HEK293 (cell line): ENCODE measurements around the gene APBB2.

Source experiments
- CTCF ChIA-PET: fragments of 350-600 bp; formaldehyde crosslinking; extraction: SDS; loops from one replicate; lab custom pipeline; 2021; ENCODE audit warnings: antibody characterized with exemption; lab: Yijun Ruan, JAX
- POLR2A ChIA-PET: fragments of 300-600 bp; formaldehyde crosslinking; extraction: SDS; loops from one replicate; lab custom pipeline; 2020; ENCODE audit warnings: antibody characterized with exemption, inconsistent platforms; lab: Yijun Ruan, JAX
- H3K27ac ChIP-seq: fragments of 200-500 bp; sonication (Bioruptor generic); 2 replicates; pipeline ENCODE4 v1.5.1; 2014; ENCODE audit warnings: low read depth, low read length, control low read depth, inconsistent platforms; ENCODE audit errors: extremely low read depth
- H3K36me3 ChIP-seq, 2 experiments: fragments of 200-500 bp in 1 of 2; sonication (Bioruptor generic) in 1 of 2; 1 replicate in 1 of 2; 2 replicates in 1 of 2; pipeline ENCODE4 v1.5.1; 2014 to 2017; ENCODE audit warnings: inconsistent platforms in 2 of 2, low read length in 2 of 2; ENCODE audit not compliant: control insufficient read depth in 2 of 2, insufficient read depth in 1 of 2
- H3K4me1 ChIP-seq: fragments of 200-500 bp; sonication (Bioruptor generic); 2 replicates; pipeline ENCODE4 v1.5.1; 2014; ENCODE audit warnings: mild to moderate bottlenecking, low read length, inconsistent platforms; ENCODE audit not compliant: control insufficient read depth, insufficient read depth
- H3K4me3 ChIP-seq: 2 replicates; pipeline ENCODE4 v1.5.1; 2011; ENCODE audit warnings: low read depth, mild to moderate bottlenecking, control low read depth, low read length, moderate library complexity
- H3K9me3 ChIP-seq: fragments of 200-500 bp; sonication (Bioruptor generic); 2 replicates; pipeline ENCODE4 v1.5.1; 2014; ENCODE audit warnings: low read depth, low read length, inconsistent platforms; ENCODE audit not compliant: control insufficient read depth, insufficient read depth
- BCL11A ChIP-seq: fragments of 450-650 bp; formaldehyde crosslinking; IDR thresholded peaks from 2 replicates; pipeline ENCODE4 v1.5.1; 2016; ENCODE audit warnings: low read depth, missing biosample characterization, missing genetic modification characterization
- HOXD13 ChIP-seq: sonication (generic); formaldehyde crosslinking; IDR thresholded peaks from 2 replicates; pipeline ENCODE4 v1.8.0; 2022; ENCODE audit warnings: missing genetic modification reagents, borderline replicate concordance
- INSM2 ChIP-seq: fragments of 450-650 bp; formaldehyde crosslinking; IDR thresholded peaks from 2 replicates; pipeline ENCODE4 v1.5.1; 2016; ENCODE audit warnings: missing biosample characterization, missing genetic modification characterization
- PATZ1 ChIP-seq: fragments of 450-650 bp; formaldehyde crosslinking; IDR thresholded peaks from 2 replicates; pipeline ENCODE4 v1.5.1; 2016; ENCODE audit warnings: missing biosample characterization, missing genetic modification characterization
- PRDM1 ChIP-seq: fragments of 450-650 bp; formaldehyde crosslinking; IDR thresholded peaks from 2 replicates; pipeline ENCODE4; 2016; ENCODE audit warnings: missing biosample characterization, missing genetic modification characterization
- SALL2 ChIP-seq: fragments of 450-650 bp; formaldehyde crosslinking; IDR thresholded peaks from 2 replicates; pipeline ENCODE4 v1.5.0; 2017; ENCODE audit warnings: missing biosample characterization, mild to moderate bottlenecking, missing genetic modification characterization, borderline replicate concordance
- TRIM28 ChIP-seq: IDR thresholded peaks from 2 replicates; pipeline ENCODE4 v1.6.1; 2011; ENCODE audit warnings: low read length, control low read depth, borderline replicate concordance
- ZBTB10 ChIP-seq: fragments of 450-650 bp; formaldehyde crosslinking; IDR thresholded peaks from 2 replicates; pipeline ENCODE4 v1.5.1; 2016; ENCODE audit warnings: missing biosample characterization, missing genetic modification characterization
- ZBTB11 ChIP-seq: fragments of 450-650 bp; formaldehyde crosslinking; conservative IDR thresholded peaks from 2 replicates; pipeline ENCODE4 v1.5.1; 2016; ENCODE audit warnings: low read depth, missing biosample characterization, missing genetic modification characterization
- ZBTB20 ChIP-seq: fragments of 450-650 bp; formaldehyde crosslinking; IDR thresholded peaks from 2 replicates; pipeline ENCODE4 v1.5.1; 2016; ENCODE audit warnings: missing biosample characterization, missing genetic modification characterization
- ZNF37A ChIP-seq: fragments of 450-650 bp; IDR thresholded peaks from 2 replicates; pipeline ENCODE4 v1.5.1; 2018; ENCODE audit warnings: missing biosample characterization, missing genetic modification characterization
- ZNF596 ChIP-seq: fragments of 450-650 bp; IDR thresholded peaks from 2 replicates; pipeline ENCODE4 v1.5.0; 2018; ENCODE audit warnings: missing biosample characterization, mild to moderate bottlenecking, missing genetic modification characterization, moderate library complexity
- ZNF747 ChIP-seq: fragments of 450-650 bp; formaldehyde crosslinking; IDR thresholded peaks from 2 replicates; pipeline ENCODE4 v1.5.1; 2016; ENCODE audit warnings: missing biosample characterization, missing genetic modification characterization
- ZNF791 ChIP-seq: fragments of 450-650 bp; formaldehyde crosslinking; IDR thresholded peaks from 2 replicates; pipeline ENCODE4 v1.5.1; 2016; ENCODE audit warnings: missing biosample characterization, missing genetic modification characterization

APBB2 gene

GRCh38 chr4:40990899-40991265 is 223.5 kb downstream of the APBB2 start:
- H3K27ac ChIP-seq, result no peak overlapping the region
- H3K4me3 ChIP-seq, result no peak overlapping the region
- no peaks in the 10 kb centered on the region for H3K9me3 ChIP-seq
- H3K4me1 ChIP-seq, result peaks cover 10% of the 10 kb centered on the region
- no peaks in the 10 kb centered on the region for H3K36me3 ChIP-seq
- TF ChIP-seq INSM2 (tag by site-specific recombination) (no peak), TRIM28 (no peak), BCL11A (tag by site-specific recombination) (no peak), ZBTB20 (no peak), HOXD13 (CRISPR knock-in tag) (no peak), ZNF791 (no peak), ZNF37A (tag by site-specific recombination) (no peak), SALL2 (tag by site-specific recombination) (no peak), ZBTB10 (tag by site-specific recombination) (no peak), PATZ1 (tag by site-specific recombination) (no peak), ZNF747 (tag by site-specific recombination) (no peak), PRDM1 (tag by site-specific recombination) (no peak), ZBTB11 (tag by site-specific recombination) (no peak)
- CTCF ChIA-PET, result interaction anchor here (2.3 kb wide), 1 partner anchor 11 kb away, joined by 7 read pairs; no protein-coding TSS in a partner anchor
- POLR2A ChIA-PET, result no interaction called here

GRCh38 chr4:40990236-40990898 is 224.0 kb downstream of the APBB2 start:
- ChIA-PET POLR2A (no interaction called here), CTCF (interaction anchor here (0.5 to 2.3 kb wide), 3 partner anchors 10 to 53 kb away, joined by 3 to 7 read pairs (median 3); no protein-coding TSS in a partner anchor)
- H3K27ac ChIP-seq, result no peak overlapping the region
- H3K9me3 ChIP-seq, result no peaks in the 10 kb centered on the region
- TF ChIP-seq ZBTB20 (no peak), ZNF596 (tag by site-specific recombination) (peak; percentile 57; the same call in 1 of the 2 replicates)
- TF ChIP-seq, all 188 proteins: peak for 1
- Histone ChIP-seq H3K4me3 (no peak overlapping the region), H3K4me1 (peaks cover 10% of the 10 kb centered on the region), H3K36me3 (no peaks in the 10 kb centered on the region)
